AG04449 (cell line): ENCODE results near the gene RGS14.

Experiments
- CTCF ChIA-PET: fragments of 350-600 bp; formaldehyde crosslinking; extraction: SDS; loops from one replicate; lab custom pipeline; 2021; ENCODE audit warnings: antibody characterized with exemption; lab: Yijun Ruan, JAX
- POLR2A ChIA-PET: fragments of 400-600, 350-600 bp; formaldehyde crosslinking; extraction: SDS; loops from one replicate; lab custom pipeline; 2020; ENCODE audit warnings: antibody characterized with exemption, inconsistent platforms; lab: Yijun Ruan, JAX
- DNase-seq: peaks from one replicate; pipeline ENCODE4 v3.0.0-alpha.2; 2010; ENCODE audit warnings: low read depth, low spot score
- H3K4me3 ChIP-seq: 2 replicates; pipeline ENCODE4 v1.5.1; 2011; ENCODE audit warnings: low read depth, mild to moderate bottlenecking, control low read depth, low read length
- TF ChIP-seq, protein P1 (sequence below): IDR thresholded peaks from one replicate; pipeline ENCODE4 v1.5.1; 2011; ENCODE audit warnings: mild to moderate bottlenecking, moderate library complexity, low read length, control low read depth, inconsistent platforms; ENCODE audit not compliant: insufficient read depth; ENCODE audit errors: missing control alignments

Gene RGS14

GRCh38 chr5:177361418-177362291 lies 3.9 kb downstream of the RGS14 start:
- POLR2A ChIA-PET = interaction anchor here (1.2 to 1.3 kb wide), 2 partner anchors 10 to 134 kb away, joined by 3 read pairs; partner anchors contain the start of gene LMAN2
- CTCF ChIA-PET = interaction anchor here (1.2 to 3.3 kb wide), 7 partner anchors 9 to 247 kb away, joined by 3 to 20 read pairs (median 6); partner anchors contain the start of gene LMAN2
- no peak overlapping the region for H3K4me3 ChIP-seq

GRCh38 chr5:177362292-177362609 lies 4.5 kb downstream of the RGS14 start:
- TF ChIP-seq, protein P1, sequence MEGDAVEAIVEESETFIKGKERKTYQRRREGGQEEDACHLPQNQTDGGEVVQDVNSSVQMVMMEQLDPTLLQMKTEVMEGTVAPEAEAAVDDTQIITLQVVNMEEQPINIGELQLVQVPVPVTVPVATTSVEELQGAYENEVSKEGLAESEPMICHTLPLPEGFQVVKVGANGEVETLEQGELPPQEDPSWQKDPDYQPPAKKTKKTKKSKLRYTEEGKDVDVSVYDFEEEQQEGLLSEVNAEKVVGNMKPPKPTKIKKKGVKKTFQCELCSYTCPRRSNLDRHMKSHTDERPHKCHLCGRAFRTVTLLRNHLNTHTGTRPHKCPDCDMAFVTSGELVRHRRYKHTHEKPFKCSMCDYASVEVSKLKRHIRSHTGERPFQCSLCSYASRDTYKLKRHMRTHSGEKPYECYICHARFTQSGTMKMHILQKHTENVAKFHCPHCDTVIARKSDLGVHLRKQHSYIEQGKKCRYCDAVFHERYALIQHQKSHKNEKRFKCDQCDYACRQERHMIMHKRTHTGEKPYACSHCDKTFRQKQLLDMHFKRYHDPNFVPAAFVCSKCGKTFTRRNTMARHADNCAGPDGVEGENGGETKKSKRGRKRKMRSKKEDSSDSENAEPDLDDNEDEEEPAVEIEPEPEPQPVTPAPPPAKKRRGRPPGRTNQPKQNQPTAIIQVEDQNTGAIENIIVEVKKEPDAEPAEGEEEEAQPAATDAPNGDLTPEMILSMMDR = no peak
- CTCF ChIA-PET = interaction anchor here (1.6 to 3.3 kb wide), 3 partner anchors 8 to 27 kb away, joined by 6 to 20 read pairs (median 11); partner anchors contain the start of gene LMAN2
- no peak overlapping the region for H3K4me3 ChIP-seq
- no peak for DNase-seq
- POLR2A ChIA-PET = interaction anchor here (1.2 kb wide), 1 partner anchor 134 kb away, joined by 3 read pairs; no protein-coding TSS in a partner anchor

More at GRCh38 chr5:177361418-177362291, 3.9 kb downstream of the RGS14 start:
- DNase-seq = no peak
- TF ChIP-seq, protein P1 = no peak

GRCh38 chr5:177362610-177363507 lies 5.1 kb downstream of the RGS14 start:
- TF ChIP-seq, protein P1 = no peak
- DNase-seq = no peak
- H3K4me3 ChIP-seq = peak overlapping the region; percentile 49
- ChIA-PET POLR2A (interaction anchor here (1.2 kb wide), 1 partner anchor 133 kb away, joined by 3 read pairs; no protein-coding TSS in a partner anchor), CTCF (interaction anchor here (1.0 to 35.1 kb wide), 8 partner anchors 11 to 93 kb away, joined by 3 to 853 read pairs (median 4); partner anchors contain the start of genes F12, GRK6, LMAN2 and PFN3)

DNA sequence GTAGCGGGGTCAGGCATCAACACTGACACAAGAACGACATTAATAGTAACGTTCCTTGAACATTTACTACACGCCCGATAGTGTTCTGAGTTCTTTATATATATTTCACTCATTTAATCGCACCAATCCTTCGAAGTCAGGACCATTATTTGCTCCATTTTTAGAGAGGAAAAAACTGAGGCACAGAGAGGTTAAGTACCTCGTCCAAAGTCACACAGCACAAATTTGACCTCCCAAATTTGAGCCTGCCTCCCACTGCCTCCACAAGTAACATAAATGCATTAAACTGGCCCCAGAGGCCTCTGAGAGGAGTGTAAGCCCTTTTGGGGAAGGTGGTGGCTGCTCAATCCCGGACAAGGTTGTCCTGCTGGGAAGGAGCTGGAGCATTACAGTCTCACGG lies 5.8 kb downstream of the RGS14 start:
- H3K4me3 ChIP-seq = peak overlapping the region; percentile 38
- CTCF ChIA-PET = interaction anchor here (1.0 to 35.1 kb wide), 8 partner anchors 11 to 94 kb away, joined by 3 to 853 read pairs (median 4); partner anchors contain the start of genes F12, GRK6, PFN3 and SLC34A1
- TF ChIP-seq, protein P1 = no peak
- no peak for DNase-seq
- POLR2A ChIA-PET = interaction anchor here (1.3 kb wide), 1 partner anchor 12 kb away, joined by 5 read pairs; the partner anchor contains the start of gene LMAN2

GRCh38 chr5:177364159-177364962 lies 6.6 kb downstream of the RGS14 start:
- ChIA-PET POLR2A (interaction anchor here (1.3 kb wide), 1 partner anchor 12 kb away, joined by 5 read pairs; the partner anchor contains the start of gene LMAN2), CTCF (interaction anchor here (0.8 to 35.1 kb wide), 9 partner anchors 12 to 252 kb away, joined by 3 to 853 read pairs (median 3); partner anchors contain the start of genes F12, PFN3 and SLC34A1)
- no peak for DNase-seq
- no peak overlapping the region for H3K4me3 ChIP-seq
- TF ChIP-seq, protein P1 = no peak
